ENCODE measurements around the gene ARHGAP6.
A peak's percentile ranks its signal among the peaks of the same experiment; 100 is the strongest.
"Not testable (repeated sequence)": the region's sequence is repeated elsewhere in the genome, so short reads cannot be mapped to it uniquely, and the experiment has no call there.

The ARHGAP6 gene

DNA sequence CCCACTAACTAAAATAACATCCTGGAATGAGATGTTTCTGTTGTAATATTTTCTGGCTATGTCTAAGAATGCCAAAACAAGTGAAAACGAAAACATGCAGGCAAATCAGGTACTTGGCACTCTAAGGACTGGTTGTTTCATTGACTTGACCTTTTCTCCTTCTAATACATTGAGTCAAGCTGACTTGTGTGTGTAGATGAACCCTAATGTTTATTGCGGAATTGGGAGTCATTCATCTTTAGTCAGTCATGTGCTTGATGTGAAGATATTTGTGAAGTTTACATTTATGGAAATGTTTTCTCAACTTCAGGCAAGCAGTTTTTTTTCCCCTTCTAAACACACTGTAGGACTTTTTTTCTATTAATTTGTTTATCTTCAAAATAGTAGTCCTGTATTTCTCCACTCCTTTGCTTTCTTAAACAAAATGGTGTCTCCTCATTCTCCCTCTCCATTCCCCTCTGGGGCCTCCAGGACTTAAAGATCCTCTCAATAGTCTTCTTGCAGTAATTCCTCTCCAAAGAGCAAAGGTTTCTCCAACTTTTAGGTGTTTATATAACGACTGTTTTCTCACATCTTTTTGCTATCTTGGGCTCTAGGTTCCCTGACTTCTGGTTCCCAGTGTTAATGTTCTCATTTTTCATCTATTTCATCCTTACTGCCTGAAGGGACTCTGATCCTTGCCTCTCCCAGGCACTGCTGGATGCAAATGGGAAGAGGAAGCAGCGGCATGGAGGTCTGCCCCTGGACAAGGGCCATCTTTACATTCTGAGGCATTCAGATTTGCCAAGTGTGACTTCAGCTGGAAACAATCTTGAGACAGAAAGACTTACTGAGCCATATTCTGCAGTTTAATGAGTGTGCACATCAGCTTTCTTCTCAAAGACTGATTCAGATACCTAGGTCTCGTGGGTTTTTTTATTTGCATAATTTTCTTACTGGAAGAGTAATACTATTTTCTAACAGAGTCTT, 166.4 kb downstream of the ARHGAP6 start:
- peak; percentile 70 for ATAC-seq
- TF ChIP-seq, protein P1, sequence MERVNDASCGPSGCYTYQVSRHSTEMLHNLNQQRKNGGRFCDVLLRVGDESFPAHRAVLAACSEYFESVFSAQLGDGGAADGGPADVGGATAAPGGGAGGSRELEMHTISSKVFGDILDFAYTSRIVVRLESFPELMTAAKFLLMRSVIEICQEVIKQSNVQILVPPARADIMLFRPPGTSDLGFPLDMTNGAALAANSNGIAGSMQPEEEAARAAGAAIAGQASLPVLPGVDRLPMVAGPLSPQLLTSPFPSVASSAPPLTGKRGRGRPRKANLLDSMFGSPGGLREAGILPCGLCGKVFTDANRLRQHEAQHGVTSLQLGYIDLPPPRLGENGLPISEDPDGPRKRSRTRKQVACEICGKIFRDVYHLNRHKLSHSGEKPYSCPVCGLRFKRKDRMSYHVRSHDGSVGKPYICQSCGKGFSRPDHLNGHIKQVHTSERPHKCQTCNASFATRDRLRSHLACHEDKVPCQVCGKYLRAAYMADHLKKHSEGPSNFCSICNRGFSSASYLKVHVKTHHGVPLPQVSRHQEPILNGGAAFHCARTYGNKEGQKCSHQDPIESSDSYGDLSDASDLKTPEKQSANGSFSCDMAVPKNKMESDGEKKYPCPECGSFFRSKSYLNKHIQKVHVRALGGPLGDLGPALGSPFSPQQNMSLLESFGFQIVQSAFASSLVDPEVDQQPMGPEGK (CRISPR knock-in tag; IDR thresholded peaks at IDR 0.05; ENCODE audit: borderline replicate concordance): no peak
- TF ChIP-seq ARNTL (CRISPR knock-in tag; IDR thresholded peaks at IDR 0.05; ENCODE audit: borderline replicate concordance, low read depth): no peak
- TF ChIP-seq, protein P2, sequence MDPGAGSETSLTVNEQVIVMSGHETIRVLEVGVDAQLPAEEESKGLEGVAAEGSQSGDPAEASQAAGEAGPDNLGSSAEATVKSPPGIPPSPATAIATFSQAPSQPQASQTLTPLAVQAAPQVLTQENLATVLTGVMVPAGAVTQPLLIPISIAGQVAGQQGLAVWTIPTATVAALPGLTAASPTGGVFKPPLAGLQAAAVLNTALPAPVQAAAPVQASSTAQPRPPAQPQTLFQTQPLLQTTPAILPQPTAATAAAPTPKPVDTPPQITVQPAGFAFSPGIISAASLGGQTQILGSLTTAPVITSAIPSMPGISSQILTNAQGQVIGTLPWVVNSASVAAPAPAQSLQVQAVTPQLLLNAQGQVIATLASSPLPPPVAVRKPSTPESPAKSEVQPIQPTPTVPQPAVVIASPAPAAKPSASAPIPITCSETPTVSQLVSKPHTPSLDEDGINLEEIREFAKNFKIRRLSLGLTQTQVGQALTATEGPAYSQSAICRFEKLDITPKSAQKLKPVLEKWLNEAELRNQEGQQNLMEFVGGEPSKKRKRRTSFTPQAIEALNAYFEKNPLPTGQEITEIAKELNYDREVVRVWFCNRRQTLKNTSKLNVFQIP (CRISPR knock-in tag; IDR thresholded peaks at IDR 0.05; ENCODE audit: borderline replicate concordance, low read depth): no peak
- TF ChIP-seq GLIS3 (CRISPR knock-in tag; IDR thresholded peaks at IDR 0.05): no peak
- TF ChIP-seq ESRRG (CRISPR knock-in tag; IDR thresholded peaks at IDR 0.05): no peak
- TF ChIP-seq ISL1 (CRISPR knock-in tag; IDR thresholded peaks at IDR 0.05): no peak
- no peak for TF ChIP-seq OSR1 (CRISPR knock-in tag; IDR thresholded peaks at IDR 0.05)
- TF ChIP-seq ZNF70 (CRISPR knock-in tag; IDR thresholded peaks at IDR 0.05): no peak
- TF ChIP-seq, protein P3, sequence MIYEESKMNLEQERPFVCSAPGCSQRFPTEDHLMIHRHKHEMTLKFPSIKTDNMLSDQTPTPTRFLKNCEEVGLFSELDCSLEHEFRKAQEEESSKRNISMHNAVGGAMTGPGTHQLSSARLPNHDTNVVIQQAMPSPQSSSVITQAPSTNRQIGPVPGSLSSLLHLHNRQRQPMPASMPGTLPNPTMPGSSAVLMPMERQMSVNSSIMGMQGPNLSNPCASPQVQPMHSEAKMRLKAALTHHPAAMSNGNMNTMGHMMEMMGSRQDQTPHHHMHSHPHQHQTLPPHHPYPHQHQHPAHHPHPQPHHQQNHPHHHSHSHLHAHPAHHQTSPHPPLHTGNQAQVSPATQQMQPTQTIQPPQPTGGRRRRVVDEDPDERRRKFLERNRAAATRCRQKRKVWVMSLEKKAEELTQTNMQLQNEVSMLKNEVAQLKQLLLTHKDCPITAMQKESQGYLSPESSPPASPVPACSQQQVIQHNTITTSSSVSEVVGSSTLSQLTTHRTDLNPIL (CRISPR knock-in tag; IDR thresholded peaks at IDR 0.05; ENCODE audit: low read depth): no peak
- TF ChIP-seq RARB (CRISPR knock-in tag; IDR thresholded peaks at IDR 0.05): no peak
- TF ChIP-seq TCF4 (CRISPR knock-in tag; IDR thresholded peaks at IDR 0.05; ENCODE audit: borderline replicate concordance): no peak
- TF ChIP-seq, protein P4, sequence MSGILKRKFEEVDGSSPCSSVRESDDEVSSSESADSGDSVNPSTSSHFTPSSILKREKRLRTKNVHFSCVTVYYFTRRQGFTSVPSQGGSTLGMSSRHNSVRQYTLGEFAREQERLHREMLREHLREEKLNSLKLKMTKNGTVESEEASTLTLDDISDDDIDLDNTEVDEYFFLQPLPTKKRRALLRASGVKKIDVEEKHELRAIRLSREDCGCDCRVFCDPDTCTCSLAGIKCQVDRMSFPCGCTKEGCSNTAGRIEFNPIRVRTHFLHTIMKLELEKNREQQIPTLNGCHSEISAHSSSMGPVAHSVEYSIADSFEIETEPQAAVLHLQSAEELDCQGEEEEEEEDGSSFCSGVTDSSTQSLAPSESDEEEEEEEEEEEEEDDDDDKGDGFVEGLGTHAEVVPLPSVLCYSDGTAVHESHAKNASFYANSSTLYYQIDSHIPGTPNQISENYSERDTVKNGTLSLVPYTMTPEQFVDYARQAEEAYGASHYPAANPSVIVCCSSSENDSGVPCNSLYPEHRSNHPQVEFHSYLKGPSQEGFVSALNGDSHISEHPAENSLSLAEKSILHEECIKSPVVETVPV (CRISPR knock-in tag; IDR thresholded peaks at IDR 0.05): no peak
- TF ChIP-seq, protein P5, sequence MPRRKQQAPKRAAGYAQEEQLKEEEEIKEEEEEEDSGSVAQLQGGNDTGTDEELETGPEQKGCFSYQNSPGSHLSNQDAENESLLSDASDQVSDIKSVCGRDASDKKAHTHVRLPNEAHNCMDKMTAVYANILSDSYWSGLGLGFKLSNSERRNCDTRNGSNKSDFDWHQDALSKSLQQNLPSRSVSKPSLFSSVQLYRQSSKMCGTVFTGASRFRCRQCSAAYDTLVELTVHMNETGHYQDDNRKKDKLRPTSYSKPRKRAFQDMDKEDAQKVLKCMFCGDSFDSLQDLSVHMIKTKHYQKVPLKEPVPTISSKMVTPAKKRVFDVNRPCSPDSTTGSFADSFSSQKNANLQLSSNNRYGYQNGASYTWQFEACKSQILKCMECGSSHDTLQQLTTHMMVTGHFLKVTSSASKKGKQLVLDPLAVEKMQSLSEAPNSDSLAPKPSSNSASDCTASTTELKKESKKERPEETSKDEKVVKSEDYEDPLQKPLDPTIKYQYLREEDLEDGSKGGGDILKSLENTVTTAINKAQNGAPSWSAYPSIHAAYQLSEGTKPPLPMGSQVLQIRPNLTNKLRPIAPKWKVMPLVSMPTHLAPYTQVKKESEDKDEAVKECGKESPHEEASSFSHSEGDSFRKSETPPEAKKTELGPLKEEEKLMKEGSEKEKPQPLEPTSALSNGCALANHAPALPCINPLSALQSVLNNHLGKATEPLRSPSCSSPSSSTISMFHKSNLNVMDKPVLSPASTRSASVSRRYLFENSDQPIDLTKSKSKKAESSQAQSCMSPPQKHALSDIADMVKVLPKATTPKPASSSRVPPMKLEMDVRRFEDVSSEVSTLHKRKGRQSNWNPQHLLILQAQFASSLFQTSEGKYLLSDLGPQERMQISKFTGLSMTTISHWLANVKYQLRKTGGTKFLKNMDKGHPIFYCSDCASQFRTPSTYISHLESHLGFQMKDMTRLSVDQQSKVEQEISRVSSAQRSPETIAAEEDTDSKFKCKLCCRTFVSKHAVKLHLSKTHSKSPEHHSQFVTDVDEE (CRISPR knock-in tag; IDR thresholded peaks at IDR 0.05): no peak
- TF ChIP-seq ZNF565 (CRISPR knock-in tag; conservative IDR thresholded peaks at IDR 0.05; ENCODE audit: low read depth): no peak
- no peak for TF ChIP-seq TOX (CRISPR knock-in tag; IDR thresholded peaks at IDR 0.05; ENCODE audit: borderline replicate concordance)
- no peak for TF ChIP-seq ZFP3 (CRISPR knock-in tag; IDR thresholded peaks at IDR 0.05)
- TF ChIP-seq PPARA (CRISPR knock-in tag; IDR thresholded peaks at IDR 0.05; ENCODE audit: borderline replicate concordance): no peak
- no peak for TF ChIP-seq CSDC2 (CRISPR knock-in tag; IDR thresholded peaks at IDR 0.05)

DNA sequence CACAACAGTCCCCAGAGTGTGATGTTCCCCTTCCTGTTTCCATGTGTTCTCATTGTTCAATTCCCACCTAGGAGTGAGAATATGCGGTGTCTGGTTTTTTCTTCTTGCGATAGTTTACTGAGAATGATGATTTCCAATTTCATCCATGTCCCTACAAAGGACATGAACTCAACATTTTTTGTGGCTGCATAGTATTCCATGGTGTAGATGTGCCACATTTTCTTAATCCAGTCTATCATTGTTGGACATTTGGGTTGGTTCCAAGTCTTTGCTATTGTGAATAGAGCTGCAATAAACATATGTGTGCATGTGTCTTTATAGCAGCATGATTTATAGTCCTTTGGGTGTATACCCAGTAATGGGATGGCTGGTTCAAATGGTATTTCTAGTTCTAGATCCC, 174.3 kb downstream of the ARHGAP6 start:
- ATAC-seq: not testable (repeated sequence)

DNA sequence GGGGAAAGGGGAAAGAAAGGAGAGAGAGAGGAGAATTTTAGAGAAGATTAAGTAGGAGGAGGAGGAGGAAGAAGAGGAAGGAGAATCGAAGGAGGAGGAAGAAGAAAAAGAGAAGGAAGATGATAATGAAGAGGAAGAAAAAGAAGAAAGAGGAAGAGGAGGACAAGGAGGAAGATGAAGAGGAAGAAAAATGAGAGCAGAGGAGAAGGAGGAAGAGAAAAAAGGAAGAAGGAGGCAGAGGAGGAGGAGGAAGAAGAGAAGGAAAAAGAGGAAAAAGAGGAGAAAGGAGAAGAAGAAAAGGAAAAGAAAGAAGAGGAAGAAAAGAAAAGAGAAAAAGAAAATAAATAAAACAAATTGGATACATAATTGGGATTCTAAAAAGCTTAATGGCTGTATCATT, 181.4 kb downstream of the ARHGAP6 start:
- no peak for ATAC-seq
- TF ChIP-seq PPARA (CRISPR knock-in tag; IDR thresholded peaks at IDR 0.05; ENCODE audit: borderline replicate concordance) (no peak), TOX (CRISPR knock-in tag; IDR thresholded peaks at IDR 0.05; ENCODE audit: borderline replicate concordance) (no peak), SNAI2 (CRISPR knock-in tag; IDR thresholded peaks at IDR 0.05) (no peak), ZFP30 (CRISPR knock-in tag; IDR thresholded peaks at IDR 0.05) (no peak), ZNF565 (CRISPR knock-in tag; conservative IDR thresholded peaks at IDR 0.05; ENCODE audit: low read depth) (no peak), ESRRG (CRISPR knock-in tag; IDR thresholded peaks at IDR 0.05) (no peak), ZNF70 (CRISPR knock-in tag; IDR thresholded peaks at IDR 0.05) (no peak), ZC3H10 (CRISPR knock-in tag; IDR thresholded peaks at IDR 0.05) (no peak)
- TF ChIP-seq, protein P3 (CRISPR knock-in tag; IDR thresholded peaks at IDR 0.05; ENCODE audit: low read depth): no peak
- TF ChIP-seq, protein P4 (CRISPR knock-in tag; IDR thresholded peaks at IDR 0.05): no peak
- TF ChIP-seq, protein P1 (CRISPR knock-in tag; IDR thresholded peaks at IDR 0.05; ENCODE audit: borderline replicate concordance): no peak
